Right cardiac atrium (tissue), 5 donors: ENCODE measurements around the gene HOXA1. TPM values are rescaled to one million over a fixed set of nuclear protein-coding genes. Genes with fewer than 3 reads are reported as not detected.

Experiments
- ATAC-seq, 2 donors: fragments of 200-7000 bp; cut with Tn5 transposase; one replicate each; pipeline versions ENCODE4 v1.8.0 to v1.9.1; 2020; ENCODE audit warnings: moderate library complexity in 2 of 2, mild to moderate bottlenecking in 1 of 2
- DNase-seq, 3 donors: peaks; one replicate each; pipeline ENCODE4 v3.0.0-alpha.2; 2020
- H3K27ac ChIP-seq: one replicate; pipeline ENCODE4 v1.5.1; 2013; ENCODE audit warnings: mild to moderate bottlenecking, low read length, control low read depth, moderate library complexity
- H3K27me3 ChIP-seq: one replicate; pipeline ENCODE4 v1.6.1; 2013; ENCODE audit not compliant: control insufficient read depth, insufficient read depth
- H3K4me1 ChIP-seq: one replicate; pipeline ENCODE4 v1.6.1; 2013; ENCODE audit warnings: low read length; ENCODE audit not compliant: control insufficient read depth, insufficient read depth
- H3K4me3 ChIP-seq: one replicate; pipeline ENCODE4 v1.5.1; 2013; ENCODE audit warnings: low read length, control low read depth
- H3K9me3 ChIP-seq: one replicate; pipeline ENCODE4 v1.6.1; 2013; ENCODE audit warnings: low read length; ENCODE audit not compliant: control insufficient read depth
- WGBS: extraction: QIAGEN DNeasy Blood & Tissue Kit; methylation state at CpG from one replicate; pipeline ENCODE4 v1.1.7; 2013; 5-methylcytosine and 5-hydroxymethylcytosine counted together
- intact Hi-C, 4 donors: fragments of 100-400 bp; cut with DNase I; formaldehyde crosslinking; loops; one replicate each; pipeline versions ENCODE4 v1.11.0 to v1.14.0; 2022 to 2023
- polyA plus RNA-seq: library from polyadenylated mRNA; stranded (reverse); fragments of 200-250 nt; gene quantifications from one replicate; pipeline ENCODE4 v1.2.3, GENCODE V29; 2013
- total RNA-seq, 4 donors: library from RNA; stranded (reverse); fragmentation: NEBNext Ultra II Directional; extraction: Animal tissue kit (Norgen Biotek cat#: 25700); gene quantifications; one replicate each; pipeline ENCODE4 v1.2.1, GENCODE V29; 2021
- donor health status: healthy with polysubstance abuse.
- donor health status: DM: no; HTN: yes; CAD: no.
- donor health status: DM: no; HTN: no; CAD: no.
- donor health status: DM: no; HTN: yes; CAD: no; lungs with severe emphysema.
- donor health status: DM: yes; HTN: yes; CAD: no.

The HOXA1 gene
- total and polyA plus RNA-seq, 5 donors, result 0.14 to 0.29 (median 0.15) TPM; not detected in 2

GRCh38 chr7:27114881-27115220 is 19.1 kb upstream of the HOXA1 start:
- no peak for DNase-seq
- no peaks in the 10 kb centered on the region for H3K27me3 ChIP-seq
- H3K9me3 ChIP-seq, result no peaks in the 10 kb centered on the region
- H3K4me1 ChIP-seq, result no peaks in the 10 kb centered on the region
- 32% methylated on average over 6 of the region's 6 CpGs for WGBS
- no peak for ATAC-seq
- H3K27ac ChIP-seq, result peak overlapping the region; percentile 16
- H3K4me3 ChIP-seq, result peak overlapping the region; percentile 37
- intact Hi-C loops, result no loop called here

GRCh38 chr7:27113991-27114769 is 18.4 kb upstream of the HOXA1 start:
- Histone ChIP-seq H3K27me3 (no peaks in the 10 kb centered on the region), H3K4me1 (no peaks in the 10 kb centered on the region), H3K4me3 (peak overlapping the region; percentile 87), H3K27ac (peak overlapping the region; percentile 36), H3K9me3 (no peaks in the 10 kb centered on the region)
- intact Hi-C loops, result no loop called here
- DNase-seq (peak in 1 of 3 donors; percentile 59), ATAC-seq (peak; percentile 25 to 51)
- WGBS, result 23% methylated on average over 26 of the region's 26 CpGs

- 17% methylated on average over 57 of the region's 57 CpGs for WGBS
- Histone ChIP-seq H3K9me3 (no peaks in the 10 kb centered on the region), H3K27ac (peak overlapping the region; percentile 92), H3K27me3 (no peaks in the 10 kb centered on the region), H3K4me1 (no peaks in the 10 kb centered on the region), H3K4me3 (peak overlapping the region; percentile 87)
- intact Hi-C loops, result no loop called here
- DNase-seq (peak in 2 of 3 donors; percentile 60 to 63), ATAC-seq (peak; percentile 51 to 65)
Observed at GRCh38 chr7:27112955-27113949, 17.5 kb upstream of the HOXA1 start.

- intact Hi-C loops, result no loop called here
- no peaks in the 10 kb centered on the region for H3K27me3 ChIP-seq
- no peak for DNase-seq
- no peak overlapping the region for H3K27ac ChIP-seq
- no peaks in the 10 kb centered on the region for H3K4me1 ChIP-seq
- no peaks in the 10 kb centered on the region for H3K9me3 ChIP-seq
- ATAC-seq, result no peak
- H3K4me3 ChIP-seq, result no peak overlapping the region
- 27% methylated on average over 4 of the region's 4 CpGs for WGBS
Observed at GRCh38 chr7:27112361-27112760, 16.6 kb upstream of the HOXA1 start.

- no peak for DNase-seq
- Histone ChIP-seq H3K9me3 (no peaks in the 10 kb centered on the region), H3K27ac (peak overlapping the region; percentile 53), H3K4me3 (no peak overlapping the region), H3K27me3 (no peaks in the 10 kb centered on the region), H3K4me1 (no peaks in the 10 kb centered on the region)
- no peak for ATAC-seq
- WGBS, result 21% methylated on average over 4 of the region's 4 CpGs
- intact Hi-C loops, result no loop called here
Observed at GRCh38 chr7:27111751-27112277, 16.0 kb upstream of the HOXA1 start.

- 21% methylated on average over 6 of the region's 6 CpGs for WGBS
- intact Hi-C loops, result no loop called here
- no peaks in the 10 kb centered on the region for H3K27me3 ChIP-seq
- no peaks in the 10 kb centered on the region for H3K9me3 ChIP-seq
- H3K4me1 ChIP-seq, result no peaks in the 10 kb centered on the region
- no peak overlapping the region for H3K4me3 ChIP-seq
- ATAC-seq (peak in 1 of 2 donors; percentile 7), DNase-seq (no peak)
- H3K27ac ChIP-seq, result peak overlapping the region; percentile 53
Observed at GRCh38 chr7:27111042-27111750, 15.4 kb upstream of the HOXA1 start.

- peak overlapping the region; percentile 53 for H3K27ac ChIP-seq
- H3K9me3 ChIP-seq, result no peaks in the 10 kb centered on the region
- intact Hi-C loops, result no loop called here
- peak in 2 of 3 donors; percentile 57 to 69 for DNase-seq
- H3K4me1 ChIP-seq, result no peaks in the 10 kb centered on the region
- no peaks in the 10 kb centered on the region for H3K27me3 ChIP-seq
- H3K4me3 ChIP-seq, result no peak overlapping the region
- 36% methylated on average over 66 of the region's 66 CpGs for WGBS
- no peak for ATAC-seq
Observed at GRCh38 chr7:27110186-27111031, 14.6 kb upstream of the HOXA1 start.

GRCh38 chr7:27109466-27110185 is 13.8 kb upstream of the HOXA1 start:
- no peak overlapping the region for H3K27ac ChIP-seq
- H3K9me3 ChIP-seq, result no peaks in the 10 kb centered on the region
- WGBS, result 88% methylated on average over 4 of the region's 4 CpGs
- H3K4me1 ChIP-seq, result no peaks in the 10 kb centered on the region
- intact Hi-C loops, result no loop called here
- no peak overlapping the region for H3K4me3 ChIP-seq
- DNase-seq (no peak), ATAC-seq (no peak)
- H3K27me3 ChIP-seq, result no peaks in the 10 kb centered on the region

GRCh38 chr7:27108390-27109127 is 12.8 kb upstream of the HOXA1 start:
- peak overlapping the region; percentile 33 for H3K27ac ChIP-seq
- ATAC-seq (peak; percentile 63 to 83), DNase-seq (peak; percentile 55 to 82 (median 71))
- intact Hi-C loops, result no loop called here
- no peaks in the 10 kb centered on the region for H3K4me1 ChIP-seq
- H3K4me3 ChIP-seq, result peak overlapping the region; percentile 27
- no peaks in the 10 kb centered on the region for H3K27me3 ChIP-seq
- no peaks in the 10 kb centered on the region for H3K9me3 ChIP-seq
- 21% methylated on average over 41 of the region's 41 CpGs for WGBS
